SK-N-SH (cell line): ENCODE data around the gene TRPV2. TPM values are rescaled to one million over a fixed set of nuclear protein-coding genes. Genes with fewer than 3 reads are reported as not detected.

ENCODE experiments used
- CTCF ChIA-PET: fragments of 300-600, 350-600 bp; formaldehyde crosslinking; extraction: SDS; loops from one replicate; lab custom pipeline; 2021; lab: Yijun Ruan, JAX
- POLR2A ChIA-PET: fragments of 350-600 bp; sonication (Branson Sonifier 250); formaldehyde crosslinking; extraction: SDS; loops from one replicate; lab custom pipeline; 2020; ENCODE audit warnings: antibody characterized with exemption, inconsistent platforms; lab: Yijun Ruan, JAX
- DNase-seq: peaks from one replicate; pipeline ENCODE4 v3.0.0; 2012
- H2AFZ ChIP-seq: fragments of 200-600 bp; sonication (generic); 2 replicates; pipeline ENCODE4 v1.8.1; 2016; ENCODE audit warnings: antibody characterized with exemption, mild to moderate bottlenecking, low read depth
- H3F3A ChIP-seq: fragments of 200-600 bp; sonication (generic); replicated peaks from 2 replicates; pipeline ENCODE3; 2016; ENCODE audit warnings: antibody characterized with exemption, mild to moderate bottlenecking; ENCODE audit not compliant: insufficient read depth
- H3K27ac ChIP-seq, 2 experiments: fragments of 200-500 bp in 1 of 2; fragments of 200-600 bp in 1 of 2; sonication (Bioruptor generic) in 1 of 2; sonication (generic), shearing (Covaris generic) in 1 of 2; 2 replicates each; pipeline versions ENCODE4 v1.5.1 to v1.6.1; 2014 to 2016; ENCODE audit warnings: low read depth in 2 of 2, inconsistent platforms in 1 of 2, low read length in 1 of 2, mild to moderate bottlenecking in 1 of 2, mixed read lengths in 1 of 2
- H3K27me3 ChIP-seq: fragments of 200-600 bp; sonication (generic), shearing (Covaris generic); 2 replicates; pipeline ENCODE4 v1.6.1; 2016; ENCODE audit warnings: mixed run types; ENCODE audit not compliant: insufficient read depth
- H3K36me3 ChIP-seq, 2 experiments: fragments of 200-500 bp in 1 of 2; fragments of 200-600 bp in 1 of 2; sonication (Bioruptor generic) in 1 of 2; sonication (generic) in 1 of 2; replicated peaks in 1 of 2; 2 replicates each; pipeline versions ENCODE3 to v1.5.1; 2014 to 2016; ENCODE audit warnings: low read length in 1 of 2, mild to moderate bottlenecking in 1 of 2; ENCODE audit not compliant: insufficient read depth in 2 of 2, control insufficient read depth in 1 of 2
- H3K4me1 ChIP-seq, 2 experiments: fragments of 200-500 bp in 1 of 2; fragments of 200-600 bp in 1 of 2; sonication (Bioruptor generic) in 1 of 2; sonication (generic), shearing (Covaris generic) in 1 of 2; 2 replicates each; pipeline versions ENCODE4 v1.5.1 to v1.6.1; 2014 to 2016; ENCODE audit warnings: low read depth in 1 of 2, low read length in 1 of 2, mixed run types in 1 of 2; ENCODE audit not compliant: insufficient read depth in 2 of 2, control insufficient read depth in 1 of 2
- H3K4me2 ChIP-seq: fragments of 200-600 bp; sonication (generic), shearing (Covaris generic); 2 replicates; pipeline ENCODE4 v1.6.1; 2017; ENCODE audit warnings: mixed run types
- H3K4me3 ChIP-seq, 2 experiments: fragments of 200-500 bp in 1 of 2; fragments of 200-600 bp in 1 of 2; sonication (Bioruptor generic) in 1 of 2; sonication (generic), shearing (Covaris generic) in 1 of 2; 2 replicates each; pipeline versions ENCODE4 v1.5.1 to v1.8.1; 2014 to 2016; ENCODE audit warnings: low read depth in 2 of 2, inconsistent platforms in 1 of 2, low read length in 1 of 2, mild to moderate bottlenecking in 1 of 2, mixed read lengths in 1 of 2, moderate library complexity in 1 of 2
- H3K79me2 ChIP-seq: fragments of 200-600 bp; sonication (generic); 2 replicates; pipeline ENCODE4 v1.8.1; 2017; ENCODE audit warnings: mild to moderate bottlenecking; ENCODE audit not compliant: insufficient read depth
- H3K9ac ChIP-seq: fragments of 200-600 bp; sonication (generic); 2 replicates; pipeline ENCODE4 v1.6.1; 2017; ENCODE audit warnings: mixed run types
- H3K9me2 ChIP-seq: fragments of 200-600 bp; sonication (generic); 2 replicates; pipeline ENCODE4 v1.6.1; 2017; ENCODE audit warnings: mixed run types
- H3K9me3 ChIP-seq: fragments of 200-600 bp; sonication (generic); 2 replicates; pipeline ENCODE4 v1.6.1; 2017; ENCODE audit warnings: mixed run types, mild to moderate bottlenecking, moderate library complexity
- H4K20me1 ChIP-seq: fragments of 200-600 bp; sonication (generic); 2 replicates; pipeline ENCODE4 v1.6.1; 2017; ENCODE audit warnings: mild to moderate bottlenecking, mixed run types; ENCODE audit not compliant: insufficient read depth
- CHD2 ChIP-seq: fragments of 150-350 bp; IDR thresholded peaks from 2 replicates; pipeline ENCODE4 v1.6.1; 2018; ENCODE audit warnings: low read length; ENCODE audit not compliant: partially characterized antibody
- EP300 ChIP-seq, 2 experiments: IDR thresholded peaks; 2 replicates each; pipeline versions ENCODE4 v1.4.0 to v1.6.1; 2012; ENCODE audit warnings: borderline replicate concordance in 1 of 2, low read depth in 1 of 2, low read length in 1 of 2
- JUND ChIP-seq: IDR thresholded peaks from 2 replicates; pipeline ENCODE4 v1.4.0; 2012
- MXI1 ChIP-seq: IDR thresholded peaks from 2 replicates; pipeline ENCODE4 v1.6.1; 2012; ENCODE audit warnings: mild to moderate bottlenecking, low read depth, low read length, improper control_type of control experiment
- RXRA ChIP-seq: IDR thresholded peaks from 2 replicates; pipeline ENCODE4 v1.4.0; 2012; ENCODE audit warnings: low read depth, mild to moderate bottlenecking, borderline replicate concordance
- TCF12 ChIP-seq: IDR thresholded peaks from 2 replicates; pipeline ENCODE4 v1.4.0; 2012
- WGBS: methylation state at CpG from one replicate; pipeline ENCODE4 v1.1.6; 2017; ENCODE audit warnings: low lambda C conversion rate; 5-methylcytosine and 5-hydroxymethylcytosine counted together
- polyA plus RNA-seq, 3 experiments: library from polyadenylated mRNA; depleted of rRNA; stranded (reverse); fragments of >200 nt; gene quantifications; 2 replicates each; pipeline ENCODE4 v1.2.3, GENCODE V29; 2012
- TF ChIP-seq, protein P1 (sequence below): fragments of 200-600 bp; sonication (generic); IDR thresholded peaks from 2 replicates; pipeline ENCODE4 v1.6.1; 2017; ENCODE audit warnings: antibody characterized with exemption, mild to moderate bottlenecking, moderate library complexity
- TF ChIP-seq, protein P2 (sequence below): fragments of 150-350 bp; IDR thresholded peaks from 2 replicates; pipeline ENCODE4 v1.6.1; 2016; ENCODE audit warnings: mild to moderate bottlenecking, low read depth, low read length

TRPV2 gene
- polyA plus RNA-seq, 1 of the 3 experiments (the other 2 are of a cell fraction) = 11.0 TPM

DNA sequence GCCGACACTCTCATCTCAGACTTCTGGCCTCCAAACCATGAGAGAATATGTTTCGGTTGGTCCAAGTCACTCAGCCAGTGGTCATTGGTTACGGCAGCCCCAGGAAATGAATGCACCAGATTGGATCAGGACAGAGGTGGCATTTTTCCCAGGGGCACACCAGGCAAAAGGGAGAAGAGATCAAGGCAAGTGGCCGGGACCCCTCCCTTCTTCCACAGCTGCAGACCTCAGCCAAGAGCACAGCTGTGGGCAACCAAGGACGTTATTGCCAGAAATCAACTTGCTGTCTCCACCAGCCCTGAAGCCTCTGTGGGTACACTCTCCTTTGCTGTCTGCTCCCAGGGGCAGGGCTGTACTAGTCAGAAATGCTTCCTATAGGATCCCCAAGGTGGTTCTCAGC, 55.9 kb downstream of the TRPV2 start:
- H3K4me2 ChIP-seq = no peak overlapping the region

DNA sequence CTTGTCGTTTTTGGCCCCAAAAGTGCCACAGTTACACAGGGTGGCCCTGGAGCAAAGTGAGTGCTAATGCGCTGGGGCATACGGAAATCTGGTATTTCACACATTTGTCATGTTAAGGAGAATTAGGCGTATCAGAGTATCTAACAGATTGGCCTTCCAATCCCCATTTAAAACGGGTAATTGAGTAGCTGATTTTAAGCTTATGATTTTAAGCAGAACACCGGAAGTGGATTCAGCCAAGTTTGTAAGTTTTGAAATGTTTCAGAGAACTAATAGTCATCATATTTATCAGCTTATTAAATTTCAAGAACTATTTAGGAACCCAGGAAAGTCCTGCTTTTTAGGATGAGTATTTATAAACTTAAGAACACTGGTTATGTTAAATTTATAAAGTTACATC, 57.2 kb downstream of the TRPV2 start:
- no peak overlapping the region for H3K4me2 ChIP-seq
- ChIA-PET POLR2A (interaction anchor here (0.8 kb wide), 1 partner anchor 34 kb away, joined by 3 read pairs; no protein-coding TSS in a partner anchor), CTCF (interaction anchor here (1.1 to 3.6 kb wide), 6 partner anchors 9 to 85 kb away, joined by 3 to 26 read pairs (median 4); no protein-coding TSS in a partner anchor)
- H3K9me3 ChIP-seq = no peaks in the 10 kb centered on the region
- no peak for DNase-seq
- H3K27me3 ChIP-seq = no peaks in the 10 kb centered on the region
- H3K79me2 ChIP-seq = no peaks in the 10 kb centered on the region
- H3K4me1 ChIP-seq = peaks cover 5 to 44% of the 10 kb centered on the region in 2 experiments
- H4K20me1 ChIP-seq = no peaks in the 10 kb centered on the region
- no peaks in the 10 kb centered on the region for H3K9me2 ChIP-seq
- H3K4me3 ChIP-seq = no peak overlapping the region
- no peak overlapping the region for H2AFZ ChIP-seq
- no peaks in the 10 kb centered on the region for H3F3A ChIP-seq
- no peak overlapping the region for H3K9ac ChIP-seq
- no peaks in the 10 kb centered on the region for H3K36me3 ChIP-seq
- H3K27ac ChIP-seq = no peak overlapping the region
- 77% methylated on average over 5 of the region's 6 CpGs for WGBS
- TF ChIP-seq EP300 (IDR thresholded peaks at IDR 0.05; ENCODE audit: borderline replicate concordance in 1 of 2, low read depth in 1 of 2, low read length in 1 of 2) = no peak
- TF ChIP-seq, protein P1, sequence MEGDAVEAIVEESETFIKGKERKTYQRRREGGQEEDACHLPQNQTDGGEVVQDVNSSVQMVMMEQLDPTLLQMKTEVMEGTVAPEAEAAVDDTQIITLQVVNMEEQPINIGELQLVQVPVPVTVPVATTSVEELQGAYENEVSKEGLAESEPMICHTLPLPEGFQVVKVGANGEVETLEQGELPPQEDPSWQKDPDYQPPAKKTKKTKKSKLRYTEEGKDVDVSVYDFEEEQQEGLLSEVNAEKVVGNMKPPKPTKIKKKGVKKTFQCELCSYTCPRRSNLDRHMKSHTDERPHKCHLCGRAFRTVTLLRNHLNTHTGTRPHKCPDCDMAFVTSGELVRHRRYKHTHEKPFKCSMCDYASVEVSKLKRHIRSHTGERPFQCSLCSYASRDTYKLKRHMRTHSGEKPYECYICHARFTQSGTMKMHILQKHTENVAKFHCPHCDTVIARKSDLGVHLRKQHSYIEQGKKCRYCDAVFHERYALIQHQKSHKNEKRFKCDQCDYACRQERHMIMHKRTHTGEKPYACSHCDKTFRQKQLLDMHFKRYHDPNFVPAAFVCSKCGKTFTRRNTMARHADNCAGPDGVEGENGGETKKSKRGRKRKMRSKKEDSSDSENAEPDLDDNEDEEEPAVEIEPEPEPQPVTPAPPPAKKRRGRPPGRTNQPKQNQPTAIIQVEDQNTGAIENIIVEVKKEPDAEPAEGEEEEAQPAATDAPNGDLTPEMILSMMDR = no peak
- no peak for TF ChIP-seq JUND
- no peak for TF ChIP-seq RXRA
- no peak for TF ChIP-seq MXI1

More for the DNA sequence above, 55.9 kb downstream of the TRPV2 start:
- no peaks in the 10 kb centered on the region for H4K20me1 ChIP-seq
- WGBS = 81% methylated on average over 4 of the region's 5 CpGs
- POLR2A ChIA-PET = interaction anchor here (0.6 kb wide), 1 partner anchor 14 kb away, joined by 3 read pairs; no protein-coding TSS in a partner anchor
- H3K27ac ChIP-seq = no peak overlapping the region
- H3F3A ChIP-seq = no peaks in the 10 kb centered on the region
- TF ChIP-seq, protein P2, sequence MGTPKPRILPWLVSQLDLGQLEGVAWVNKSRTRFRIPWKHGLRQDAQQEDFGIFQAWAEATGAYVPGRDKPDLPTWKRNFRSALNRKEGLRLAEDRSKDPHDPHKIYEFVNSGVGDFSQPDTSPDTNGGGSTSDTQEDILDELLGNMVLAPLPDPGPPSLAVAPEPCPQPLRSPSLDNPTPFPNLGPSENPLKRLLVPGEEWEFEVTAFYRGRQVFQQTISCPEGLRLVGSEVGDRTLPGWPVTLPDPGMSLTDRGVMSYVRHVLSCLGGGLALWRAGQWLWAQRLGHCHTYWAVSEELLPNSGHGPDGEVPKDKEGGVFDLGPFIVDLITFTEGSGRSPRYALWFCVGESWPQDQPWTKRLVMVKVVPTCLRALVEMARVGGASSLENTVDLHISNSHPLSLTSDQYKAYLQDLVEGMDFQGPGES = no peak
- TF ChIP-seq CHD2 = no peak
- TF ChIP-seq MXI1 = no peak
- TF ChIP-seq TCF12 = no peak
- no peaks in the 10 kb centered on the region for H3K9me3 ChIP-seq
- no peaks in the 10 kb centered on the region for H3K27me3 ChIP-seq
- H3K79me2 ChIP-seq = no peaks in the 10 kb centered on the region
- H3K36me3 ChIP-seq = no peaks in the 10 kb centered on the region
- CTCF ChIA-PET = interaction anchor here (0.9 to 33.7 kb wide), 7 partner anchors 8 to 50 kb away, joined by 3 to 746 read pairs (median 5); no protein-coding TSS in a partner anchor
- no peak overlapping the region for H3K9ac ChIP-seq
- no peak overlapping the region for H3K4me3 ChIP-seq
- no peaks in the 10 kb centered on the region for H3K9me2 ChIP-seq
- H3K4me1 ChIP-seq = peaks cover 0 to 40% of the 10 kb centered on the region in 2 experiments; a peak in 3 of 4 replicates
- no peak for DNase-seq
- H2AFZ ChIP-seq = no peak overlapping the region
